HEK293T (cell line): ENCODE measurements around the gene PIRT.

Experiments used
- HDGF ChIP-seq: fragments of 450-650 bp; IDR thresholded peaks from 2 replicates; pipeline ENCODE4 v1.6.1; 2017; ENCODE audit warnings: antibody characterized with exemption, borderline replicate concordance
- L3MBTL2 ChIP-seq: fragments of 450-650 bp; conservative IDR thresholded peaks from 2 replicates; pipeline ENCODE4 v1.6.1; 2016; ENCODE audit warnings: mild to moderate bottlenecking
- LEF1 ChIP-seq: fragments of 450-650 bp; IDR thresholded peaks from 2 replicates; pipeline ENCODE4 v1.6.1; 2017; ENCODE audit warnings: mild to moderate bottlenecking, borderline replicate concordance
- NFRKB ChIP-seq: fragments of 450-650 bp; IDR thresholded peaks from 2 replicates; pipeline ENCODE4 v1.6.1; 2016; ENCODE audit warnings: mild to moderate bottlenecking, moderate library complexity
- SUZ12 ChIP-seq: fragments of 450-650 bp; IDR thresholded peaks from 2 replicates; pipeline ENCODE4 v1.6.1; 2016; ENCODE audit warnings: mild to moderate bottlenecking
- ZNF384 ChIP-seq: fragments of 450-650 bp; IDR thresholded peaks from 2 replicates; pipeline ENCODE4 v1.6.1; 2016

- TF ChIP-seq HDGF (no peak), L3MBTL2 (no peak), ZNF384 (no peak), NFRKB (no peak), LEF1 (no peak), SUZ12 (no peak)
Observed at GRCh38 chr17:10859051-10859450, 21.2 kb upstream of the PIRT start.
